K562 (cell line): Measurements from ENCODE around the gene ACTN4. TPM values are rescaled to one million over a fixed set of nuclear protein-coding genes. Genes with fewer than 3 reads are reported as not detected.
"Not testable (repeated sequence)": the region's sequence is repeated elsewhere in the genome, so short reads cannot be mapped to it uniquely, and the experiment has no call there.

Experiments
- ATAC-seq: fragments of 200-7000 bp; cut with Tn5 transposase; 3 replicates; pipeline ENCODE4 v1.9.1; 2020; ENCODE audit warnings: moderate library complexity
- BruUV-seq: library from RNA; stranded (reverse); fragments of 400-500 nt; replicated peaks from 2 replicates; lab custom pipeline; 2021; lab: Mats Ljungman, UMichigan
- CTCF ChIA-PET: fragments of 300-600 bp; formaldehyde crosslinking; extraction: SDS; loops from one replicate; lab custom pipeline; 2021; ENCODE audit warnings: low intra/inter-chr PET ratio; lab: Yijun Ruan, JAX
- POLR2A ChIA-PET: fragments of 300-600, 350-650 bp; sonication (Branson Sonifier 250); formaldehyde crosslinking; extraction: SDS; loops from one replicate; lab custom pipeline; 2021; ENCODE audit warnings: antibody characterized with exemption, inconsistent platforms; lab: Yijun Ruan, JAX
- DNase-seq, 4 experiments: peaks; one replicate each; pipeline versions ENCODE4 v3.0.0 to v3.0.0-alpha.2; 2011 to 2018; ENCODE audit warnings: low spot score in 3 of 4, mixed read lengths in 3 of 4; ENCODE audit errors: extremely low read depth in 1 of 4
- FAIRE-seq: peaks from 2 replicates; lab custom pipeline; 2011; peaks lifted over from hg19 to GRCh38; lab: Jason Lieb, UNC
- H2AFZ ChIP-seq: 2 replicates; pipeline ENCODE4 v1.6.0; 2011; ENCODE audit warnings: low read depth, low read length, control low read depth, inconsistent platforms
- H3K27ac ChIP-seq: fragments of 200-600 bp; 3 replicates; pipeline ENCODE4 v1.8.0; 2011; ENCODE audit warnings: low read depth, mild to moderate bottlenecking, control low read depth, inconsistent platforms, low read length, moderate library complexity, mixed read lengths; ENCODE audit errors: extremely low read depth
- H3K27me3 ChIP-seq, 2 experiments: fragments of 300-600 bp in 1 of 2; 2 replicates in 1 of 2; 3 replicates in 1 of 2; pipeline versions ENCODE4 v1.6.0 to v1.8.0; 2011; ENCODE audit warnings: inconsistent platforms in 2 of 2, low read length in 2 of 2, mild to moderate bottlenecking in 1 of 2, mixed read lengths in 1 of 2, moderate library complexity in 1 of 2; ENCODE audit not compliant: control insufficient read depth in 2 of 2, insufficient read depth in 2 of 2
- H3K36me3 ChIP-seq: fragments of 300-600 bp; 3 replicates; pipeline ENCODE4 v1.8.0; 2011; ENCODE audit warnings: mild to moderate bottlenecking, low read length, inconsistent platforms; ENCODE audit not compliant: control insufficient read depth, insufficient read depth
- H3K4me1 ChIP-seq, 2 experiments: fragments of 200-600 bp in 1 of 2; replicated peaks in 1 of 2; 2 replicates in 1 of 2; 3 replicates in 1 of 2; pipeline versions ENCODE4 v1.5.1 to v1.8.0; 2011; ENCODE audit warnings: inconsistent platforms in 2 of 2, low read length in 2 of 2, mild to moderate bottlenecking in 1 of 2, mixed read lengths in 1 of 2, moderate library complexity in 1 of 2; ENCODE audit not compliant: control insufficient read depth in 2 of 2, insufficient read depth in 2 of 2
- H3K4me2 ChIP-seq: 2 replicates; pipeline ENCODE4 v1.6.1; 2011; ENCODE audit warnings: low read length, control low read depth, inconsistent platforms, mixed read lengths; ENCODE audit not compliant: insufficient read depth
- H3K4me3 ChIP-seq: fragments of 200-600 bp; sonication (generic), shearing (Covaris generic); 2 replicates; pipeline ENCODE4 v1.5.1; 2016; ENCODE audit warnings: control low read depth, inconsistent platforms
- H3K79me2 ChIP-seq: fragments of 200-600 bp; 3 replicates; pipeline ENCODE4 v1.8.0; 2011; ENCODE audit warnings: low read length, inconsistent platforms; ENCODE audit not compliant: control insufficient read depth, insufficient read depth
- H3K9ac ChIP-seq, 2 experiments: 2 replicates each; pipeline versions ENCODE4 v1.6.0 to v1.6.1; 2011; ENCODE audit warnings: low read depth in 2 of 2, low read length in 2 of 2, control low read depth in 1 of 2, inconsistent platforms in 1 of 2, mild to moderate bottlenecking in 1 of 2, mixed read lengths in 1 of 2; ENCODE audit not compliant: insufficient read depth in 1 of 2
- H3K9me1 ChIP-seq: one replicate; pipeline ENCODE4 v1.6.0; 2011; ENCODE audit warnings: inconsistent platforms, mild to moderate bottlenecking, low read length, moderate library complexity; ENCODE audit not compliant: control insufficient read depth, insufficient read depth
- H3K9me3 ChIP-seq: replicated peaks from 2 replicates; pipeline ENCODE4 v1.5.1; 2011; ENCODE audit warnings: low read depth, low read length, inconsistent platforms; ENCODE audit not compliant: control insufficient read depth, insufficient read depth
- H4K20me1 ChIP-seq: replicated peaks from 2 replicates; pipeline ENCODE4 v1.6.1; 2011; ENCODE audit warnings: low read length, inconsistent platforms, mixed read lengths; ENCODE audit not compliant: control insufficient read depth, insufficient read depth
- HNRNPK ChIP-seq: fragments of 200-400 bp; formaldehyde crosslinking; IDR thresholded peaks from one replicate; pipeline ENCODE4 v1.6.1; 2018; ENCODE audit warnings: mild to moderate bottlenecking, low read depth, low read length; ENCODE audit not compliant: poor library complexity, severe bottlenecking
- PCBP2 ChIP-seq: fragments of 200-400 bp; formaldehyde crosslinking; IDR thresholded peaks from 2 replicates; pipeline ENCODE4 v1.6.1; 2018; ENCODE audit warnings: low read length, low read depth, mild to moderate bottlenecking, moderate library complexity; ENCODE audit not compliant: poor library complexity, severe bottlenecking
- ZNF316 ChIP-seq: fragments of 450-650 bp; IDR thresholded peaks from 2 replicates; pipeline ENCODE4 v1.6.1; 2016
- WGBS: fragments of 100-300 bp; shearing (Covaris generic); methylation state at CpG from one replicate; pipeline ENCODE4 v1.1.6; 2016; ENCODE audit warnings: low coverage, mixed read lengths; ENCODE audit not compliant: insufficient coverage; ENCODE audit errors: missing lambda C conversion rate; 5-methylcytosine and 5-hydroxymethylcytosine counted together
- in situ Hi-C: fragments of 300-500 bp; cut with MboI; formaldehyde crosslinking; loops from 4 replicates; pipeline ENCODE4 v1.15.0; 2018; ENCODE audit warnings: inconsistent platforms, mixed read lengths
- intact Hi-C: fragments of 100-400 bp; cut with micrococcal nuclease; formaldehyde crosslinking; loops from 2 replicates; pipeline ENCODE4 v1.14.2; 2022
- polyA plus RNA-seq, 8 experiments: library from polyadenylated mRNA; depleted of rRNA in 4 of 8; stranded (reverse) in 5 of 8; unstranded in 3 of 8; fragments of >200 nt; fragmentation: Nextera tagmentation in 2 of 8; fragmentation: Illumina TruSeq in 1 of 8; extraction: Ambion mirVana in 2 of 8; extraction: Trizol in 1 of 8; gene quantifications; 2 replicates each; pipeline versions ENCODE4 v1.2.1 to v1.2.3, GENCODE V29; 2011 to 2014; ENCODE audit warnings: inconsistent platforms in 1 of 8, missing spikeins in 1 of 8
- total RNA-seq, 7 experiments: library from RNA; depleted of rRNA in 6 of 7; stranded (reverse); fragments of >200 nt in 6 of 7; fragmentation: Illumina TruSeq in 2 of 7; extraction: Trizol in 2 of 7; gene quantifications; 2 replicates each; pipeline versions ENCODE4 v1.2.1 to v1.2.3, GENCODE V29; 2011 to 2021; ENCODE audit warnings: low replicate concordance in 1 of 7

ACTN4 gene
- total and polyA plus RNA-seq, 9 of the 15 experiments (the other 6 are each of a cell fraction or from before 2014, with no cell fraction given): 3.1 to 385 (median 125) TPM

DNA sequence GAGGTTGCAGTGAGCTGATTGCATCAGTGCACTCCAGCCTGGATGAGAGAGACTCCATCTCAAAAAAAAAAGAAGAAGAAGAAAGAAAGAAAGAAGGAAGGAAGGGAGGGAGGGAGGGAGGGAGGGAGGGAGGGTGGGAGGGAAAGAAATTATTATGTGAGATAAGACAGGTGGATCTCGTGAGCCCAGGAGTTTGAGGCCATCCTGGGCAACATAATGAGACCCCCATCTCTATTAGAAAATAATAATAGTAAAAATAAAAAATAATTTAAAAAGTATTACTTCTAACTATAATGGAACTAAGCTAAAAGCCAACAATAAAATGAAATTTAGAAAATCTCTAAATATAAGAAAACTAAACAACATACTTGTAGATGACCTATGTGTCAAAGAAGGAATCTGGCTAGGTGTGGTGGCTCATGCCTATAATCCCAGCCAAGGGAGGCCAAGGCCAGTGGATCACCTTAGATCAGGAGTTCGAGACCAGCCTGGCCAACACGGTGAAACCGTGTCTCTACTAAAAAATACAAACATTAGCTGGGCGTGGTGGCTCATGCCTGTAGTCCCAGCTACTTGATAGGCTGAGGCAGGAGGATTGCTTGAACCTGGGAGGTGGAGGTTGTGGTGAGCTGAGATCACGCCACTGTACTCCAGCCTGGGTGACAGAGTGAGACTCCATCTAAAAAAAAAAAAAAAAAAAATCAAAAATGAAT lies 113.5 kb downstream of the ACTN4 start:
- H3K4me1 ChIP-seq, ATAC-seq, H3K27ac ChIP-seq, H3K36me3 ChIP-seq, H3K9ac ChIP-seq, H3K4me3 ChIP-seq, in situ Hi-C loops, H4K20me1 ChIP-seq, H2AFZ ChIP-seq, H3K4me2 ChIP-seq, FAIRE-seq, H3K79me2 ChIP-seq, H3K27me3 ChIP-seq, intact Hi-C loops, CTCF ChIA-PET, H3K9me1 ChIP-seq, H3K9me3 ChIP-seq, DNase-seq, BruUV-seq: not testable (repeated sequence)
- peak; percentile 93 for TF ChIP-seq PCBP2
- TF ChIP-seq HNRNPK: peak; percentile 78
- POLR2A ChIA-PET: interaction anchor here (0.6 to 1.0 kb wide), 5 partner anchors 11 to 88 kb away, joined by 3 to 4 read pairs (median 3); no protein-coding TSS in a partner anchor
- WGBS: 44% methylated on average over 6 of the region's 6 CpGs

- H2AFZ ChIP-seq, intact Hi-C loops, in situ Hi-C loops: not testable (repeated sequence)
- 62% methylated on average over 9 of the region's 9 CpGs for WGBS
- TF ChIP-seq ZNF316: peak; percentile 37; the same call in 1 of the 2 replicates
- TF ChIP-seq, all 486 proteins: peak for 1; not testable (repeated sequence) for 485
- H3K79me2 ChIP-seq, ATAC-seq, H3K27me3 ChIP-seq, H3K4me1 ChIP-seq, FAIRE-seq, BruUV-seq, H3K9ac ChIP-seq, H3K27ac ChIP-seq, H3K4me3 ChIP-seq, H4K20me1 ChIP-seq, CTCF ChIA-PET, H3K4me2 ChIP-seq, H3K9me1 ChIP-seq, H3K36me3 ChIP-seq, DNase-seq, H3K9me3 ChIP-seq: not testable (repeated sequence)
- POLR2A ChIA-PET: interaction anchor here (0.6 kb wide), 1 partner anchor 82 kb away, joined by 3 read pairs; no protein-coding TSS in a partner anchor
Observed at GRCh38 chr19:38761884-38762389, 114.5 kb downstream of the ACTN4 start.
